AG04449 (cell line): ENCODE measurements around the gene LRWD1.

Experiments
- CTCF ChIA-PET: fragments of 350-600 bp; formaldehyde crosslinking; extraction: SDS; loops from one replicate; lab custom pipeline; 2021; ENCODE audit warnings: antibody characterized with exemption; lab: Yijun Ruan, JAX
- POLR2A ChIA-PET: fragments of 400-600, 350-600 bp; formaldehyde crosslinking; extraction: SDS; loops from one replicate; lab custom pipeline; 2020; ENCODE audit warnings: antibody characterized with exemption, inconsistent platforms; lab: Yijun Ruan, JAX
- DNase-seq: peaks from one replicate; pipeline ENCODE4 v3.0.0-alpha.2; 2010; ENCODE audit warnings: low read depth, low spot score
- H3K4me3 ChIP-seq: 2 replicates; pipeline ENCODE4 v1.5.1; 2011; ENCODE audit warnings: low read depth, mild to moderate bottlenecking, control low read depth, low read length
- CTCF ChIP-seq: IDR thresholded peaks from one replicate; pipeline ENCODE4 v1.5.1; 2011; ENCODE audit warnings: mild to moderate bottlenecking, moderate library complexity, low read length, control low read depth, inconsistent platforms; ENCODE audit not compliant: insufficient read depth; ENCODE audit errors: missing control alignments

The LRWD1 gene

DNA sequence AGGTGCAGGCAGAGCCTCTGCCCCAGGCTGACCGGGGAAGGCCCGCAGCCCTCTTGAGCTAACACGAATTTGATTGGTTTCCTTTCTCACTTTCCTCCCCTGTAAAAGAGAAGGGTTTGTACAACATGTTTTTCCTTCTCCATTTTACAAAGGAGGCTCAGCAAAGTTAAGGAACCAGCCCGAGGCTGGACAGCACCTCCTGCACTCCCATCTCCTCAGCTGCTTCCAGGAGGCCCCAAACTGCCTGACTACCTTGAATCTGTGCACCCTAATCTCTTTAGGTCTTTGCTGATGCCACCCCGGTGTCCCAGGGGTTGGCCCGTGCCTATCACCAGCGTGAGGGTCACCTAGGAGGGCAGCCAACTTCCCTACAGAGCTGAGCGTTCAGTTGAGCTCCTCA is 4.3 kb upstream of the LRWD1 start:
- no peak overlapping the region for H3K4me3 ChIP-seq
- ChIA-PET CTCF (interaction anchor here (0.9 kb wide), 1 partner anchor 8 kb away, joined by 3 read pairs; no protein-coding TSS in a partner anchor), POLR2A (no interaction called here)
- DNase-seq, result no peak
- no peak for TF ChIP-seq CTCF

DNA sequence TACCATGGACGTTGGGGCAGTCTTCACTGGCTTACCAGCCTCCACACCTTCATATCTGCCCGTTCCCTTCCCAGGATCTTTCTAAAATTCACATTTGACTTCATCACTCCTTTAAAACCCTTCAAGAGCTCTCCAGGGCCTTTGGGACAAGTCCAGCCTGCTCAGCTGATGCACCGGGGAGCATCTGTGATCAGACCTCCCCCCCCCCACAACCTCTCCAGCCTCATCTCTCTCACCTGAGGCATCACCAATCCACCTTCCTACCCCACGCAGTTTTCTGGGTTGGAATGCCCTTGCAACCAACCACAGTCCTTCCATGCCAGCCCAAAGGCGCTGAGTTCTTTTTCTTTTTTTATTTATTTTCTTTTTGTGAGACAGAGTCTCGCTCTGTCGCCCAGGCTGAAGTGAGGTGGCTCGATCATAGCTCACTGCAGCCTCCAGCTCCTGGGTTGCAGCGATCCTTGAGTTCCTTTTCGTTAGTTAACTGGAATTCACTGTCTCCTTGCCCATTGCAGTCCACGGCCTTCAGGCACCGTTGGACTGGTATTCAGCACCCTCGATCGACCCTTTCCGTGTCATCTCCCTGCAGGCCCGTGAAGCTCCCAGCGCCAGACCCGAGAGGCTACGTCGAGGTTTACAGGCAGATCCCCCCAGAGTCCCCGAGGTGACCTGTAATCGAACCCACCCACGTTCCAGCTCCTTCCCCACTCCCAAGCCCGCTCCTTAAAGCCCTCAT is 775 bp upstream of the LRWD1 start:
- ChIA-PET POLR2A (interaction anchor here (0.6 to 0.9 kb wide), 3 partner anchors 8 to 30 kb away, joined by 3 to 5 read pairs (median 5); no protein-coding TSS in a partner anchor), CTCF (interaction anchor here (0.8 to 5.0 kb wide), 9 partner anchors 8 to 73 kb away, joined by 3 to 25 read pairs (median 4); no protein-coding TSS in a partner anchor)
- peak overlapping the region; percentile 99 for H3K4me3 ChIP-seq
- DNase-seq, result no peak
- TF ChIP-seq CTCF, result no peak

DNA sequence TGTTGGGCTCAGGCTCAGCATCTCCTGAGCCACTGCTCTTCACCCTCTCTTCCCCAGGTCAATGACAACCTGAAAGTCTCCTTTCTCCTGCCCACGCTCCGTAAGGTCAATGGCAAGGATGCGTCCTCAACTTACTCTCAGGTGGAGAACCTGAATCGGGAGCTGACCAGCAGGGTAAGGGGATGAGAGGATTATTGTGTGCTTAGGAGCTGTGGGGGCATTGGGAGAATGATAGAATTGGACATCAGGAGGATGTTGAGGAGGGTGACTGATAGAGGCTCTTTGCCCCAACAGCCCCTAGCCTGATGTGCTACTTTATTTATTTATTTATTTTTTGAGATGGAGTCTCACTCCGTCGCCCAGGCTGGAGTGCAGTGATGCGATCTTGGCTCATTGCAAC is 1.3 kb downstream of the LRWD1 start:
- ChIA-PET CTCF (interaction anchor here (0.6 to 5.0 kb wide), 7 partner anchors 11 to 188 kb away, joined by 3 to 25 read pairs (median 3); no protein-coding TSS in a partner anchor), POLR2A (no interaction called here)
- no peak for TF ChIP-seq CTCF
- H3K4me3 ChIP-seq, result peak overlapping the region; percentile 99
- no peak for DNase-seq

DNA sequence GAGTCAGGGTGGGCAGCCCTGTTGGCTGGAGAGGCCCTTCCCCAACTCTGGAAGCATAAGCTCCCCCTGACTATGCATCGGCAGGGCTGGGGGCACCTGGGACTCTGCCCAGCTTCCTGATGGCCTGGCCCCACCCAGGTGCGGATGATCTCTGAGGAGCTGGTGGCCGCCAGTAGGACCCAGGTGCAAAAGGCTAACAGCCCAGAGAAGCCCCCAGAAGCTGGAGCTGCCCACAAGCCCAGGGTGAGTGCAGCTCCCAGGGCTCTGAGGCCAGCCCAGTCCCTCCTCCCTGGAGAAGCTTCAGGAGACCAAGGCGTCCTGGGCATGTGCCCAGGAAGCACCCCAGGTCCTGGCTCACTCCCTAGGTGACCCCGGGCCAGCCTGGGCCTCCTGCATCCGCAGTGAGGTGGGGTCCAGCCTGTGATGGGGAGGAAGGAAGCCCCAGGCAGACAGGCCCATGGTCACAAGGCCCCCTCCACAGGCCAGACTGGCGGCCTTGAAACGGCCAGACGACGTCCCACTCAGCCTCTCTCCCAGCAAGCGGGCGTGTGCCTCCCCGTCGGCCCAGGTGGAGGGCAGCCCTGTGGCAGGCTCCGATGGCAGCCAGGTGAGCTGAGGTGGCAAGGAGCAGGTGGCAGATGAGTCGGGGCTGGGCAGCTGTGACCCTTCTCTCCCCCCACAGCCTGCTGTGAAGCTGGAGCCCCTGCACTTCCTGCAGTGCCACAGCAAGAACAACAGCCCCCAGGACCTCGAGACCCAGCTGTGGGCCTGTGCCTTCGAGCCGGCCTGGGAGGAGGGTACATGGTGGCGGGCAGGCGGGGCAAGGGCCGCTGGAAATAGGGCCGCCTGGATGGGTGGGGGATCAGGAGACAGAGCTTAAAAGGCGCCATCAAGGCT is 3.0 kb downstream of the LRWD1 start:
- DNase-seq, result no peak
- ChIA-PET CTCF (interaction anchor here (0.8 to 5.0 kb wide), 6 partner anchors 12 to 187 kb away, joined by 3 to 25 read pairs (median 3); no protein-coding TSS in a partner anchor), POLR2A (no interaction called here)
- TF ChIP-seq CTCF, result no peak
- H3K4me3 ChIP-seq, result no peak overlapping the region

- H3K4me3 ChIP-seq, result no peak overlapping the region
- TF ChIP-seq CTCF, result no peak
- DNase-seq, result no peak
- CTCF ChIA-PET, result interaction anchor here (1.0 to 5.0 kb wide), 2 partner anchors 13 to 64 kb away, joined by 3 to 25 read pairs; no protein-coding TSS in a partner anchor
- POLR2A ChIA-PET, result no interaction called here
These were observed 3.9 kb downstream of the LRWD1 start for GRCh38 chr7:102468478-102469350.
